SK-N-SH (cell line): ENCODE results near the gene JOSD2. TPM values are rescaled to one million over a fixed set of nuclear protein-coding genes. Genes with fewer than 3 reads are reported as not detected.

Experiments
- CTCF ChIA-PET: fragments of 300-600, 350-600 bp; formaldehyde crosslinking; extraction: SDS; loops from one replicate; lab custom pipeline; 2021; lab: Yijun Ruan, JAX
- POLR2A ChIA-PET: fragments of 350-600 bp; sonication (Branson Sonifier 250); formaldehyde crosslinking; extraction: SDS; loops from one replicate; lab custom pipeline; 2020; ENCODE audit warnings: antibody characterized with exemption, inconsistent platforms; lab: Yijun Ruan, JAX
- DNase-seq: peaks from one replicate; pipeline ENCODE4 v3.0.0; 2012
- H2AFZ ChIP-seq: fragments of 200-600 bp; sonication (generic); 2 replicates; pipeline ENCODE4 v1.8.1; 2016; ENCODE audit warnings: antibody characterized with exemption, mild to moderate bottlenecking, low read depth
- H3F3A ChIP-seq: fragments of 200-600 bp; sonication (generic); replicated peaks from 2 replicates; pipeline ENCODE3; 2016; ENCODE audit warnings: antibody characterized with exemption, mild to moderate bottlenecking; ENCODE audit not compliant: insufficient read depth
- H3K27ac ChIP-seq, 2 experiments: fragments of 200-500 bp in 1 of 2; fragments of 200-600 bp in 1 of 2; sonication (Bioruptor generic) in 1 of 2; sonication (generic), shearing (Covaris generic) in 1 of 2; 2 replicates each; pipeline versions ENCODE4 v1.5.1 to v1.6.1; 2014 to 2016; ENCODE audit warnings: low read depth in 2 of 2, inconsistent platforms in 1 of 2, low read length in 1 of 2, mild to moderate bottlenecking in 1 of 2, mixed read lengths in 1 of 2
- H3K27me3 ChIP-seq: fragments of 200-600 bp; sonication (generic), shearing (Covaris generic); 2 replicates; pipeline ENCODE4 v1.6.1; 2016; ENCODE audit warnings: mixed run types; ENCODE audit not compliant: insufficient read depth
- H3K36me3 ChIP-seq, 2 experiments: fragments of 200-500 bp in 1 of 2; fragments of 200-600 bp in 1 of 2; sonication (Bioruptor generic) in 1 of 2; sonication (generic) in 1 of 2; replicated peaks in 1 of 2; 2 replicates each; pipeline versions ENCODE3 to v1.5.1; 2014 to 2016; ENCODE audit warnings: low read length in 1 of 2, mild to moderate bottlenecking in 1 of 2; ENCODE audit not compliant: insufficient read depth in 2 of 2, control insufficient read depth in 1 of 2
- H3K4me1 ChIP-seq, 2 experiments: fragments of 200-500 bp in 1 of 2; fragments of 200-600 bp in 1 of 2; sonication (Bioruptor generic) in 1 of 2; sonication (generic), shearing (Covaris generic) in 1 of 2; 2 replicates each; pipeline versions ENCODE4 v1.5.1 to v1.6.1; 2014 to 2016; ENCODE audit warnings: low read depth in 1 of 2, low read length in 1 of 2, mixed run types in 1 of 2; ENCODE audit not compliant: insufficient read depth in 2 of 2, control insufficient read depth in 1 of 2
- H3K4me2 ChIP-seq: fragments of 200-600 bp; sonication (generic), shearing (Covaris generic); 2 replicates; pipeline ENCODE4 v1.6.1; 2017; ENCODE audit warnings: mixed run types
- H3K4me3 ChIP-seq, 2 experiments: fragments of 200-500 bp in 1 of 2; fragments of 200-600 bp in 1 of 2; sonication (Bioruptor generic) in 1 of 2; sonication (generic), shearing (Covaris generic) in 1 of 2; 2 replicates each; pipeline versions ENCODE4 v1.5.1 to v1.8.1; 2014 to 2016; ENCODE audit warnings: low read depth in 2 of 2, inconsistent platforms in 1 of 2, low read length in 1 of 2, mild to moderate bottlenecking in 1 of 2, mixed read lengths in 1 of 2, moderate library complexity in 1 of 2
- H3K79me2 ChIP-seq: fragments of 200-600 bp; sonication (generic); 2 replicates; pipeline ENCODE4 v1.8.1; 2017; ENCODE audit warnings: mild to moderate bottlenecking; ENCODE audit not compliant: insufficient read depth
- H3K9ac ChIP-seq: fragments of 200-600 bp; sonication (generic); 2 replicates; pipeline ENCODE4 v1.6.1; 2017; ENCODE audit warnings: mixed run types
- H3K9me2 ChIP-seq: fragments of 200-600 bp; sonication (generic); 2 replicates; pipeline ENCODE4 v1.6.1; 2017; ENCODE audit warnings: mixed run types
- H3K9me3 ChIP-seq: fragments of 200-600 bp; sonication (generic); 2 replicates; pipeline ENCODE4 v1.6.1; 2017; ENCODE audit warnings: mixed run types, mild to moderate bottlenecking, moderate library complexity
- H4K20me1 ChIP-seq: fragments of 200-600 bp; sonication (generic); 2 replicates; pipeline ENCODE4 v1.6.1; 2017; ENCODE audit warnings: mild to moderate bottlenecking, mixed run types; ENCODE audit not compliant: insufficient read depth
- CHD2 ChIP-seq: fragments of 150-350 bp; IDR thresholded peaks from 2 replicates; pipeline ENCODE4 v1.6.1; 2018; ENCODE audit warnings: low read length; ENCODE audit not compliant: partially characterized antibody
- ELF1 ChIP-seq: IDR thresholded peaks from 2 replicates; pipeline ENCODE4 v1.4.0; 2012
- EZH2phosphoT487 ChIP-seq: fragments of 200-600 bp; sonication (generic); IDR thresholded peaks from 2 replicates; pipeline ENCODE4 v1.6.1; 2017; ENCODE audit warnings: low read depth, mixed run types, mild to moderate bottlenecking, antibody characterized with exemption, moderate library complexity, borderline replicate concordance
- FOSL2 ChIP-seq: IDR thresholded peaks from 2 replicates; pipeline ENCODE4 v1.4.0; 2012; ENCODE audit warnings: low read depth, mild to moderate bottlenecking, moderate library complexity, borderline replicate concordance
- GATA2 ChIP-seq: sonication (generic); formaldehyde crosslinking; IDR thresholded peaks from 2 replicates; pipeline ENCODE4 v1.5.0; 2020; ENCODE audit warnings: mild to moderate bottlenecking, missing genetic modification reagents
- JUND ChIP-seq: IDR thresholded peaks from 2 replicates; pipeline ENCODE4 v1.4.0; 2012
- NRF1 ChIP-seq: IDR thresholded peaks from 2 replicates; pipeline ENCODE4 v1.6.1; 2012; ENCODE audit warnings: low read depth, mild to moderate bottlenecking, low read length
- RAD21 ChIP-seq: IDR thresholded peaks from 2 replicates; pipeline ENCODE4 v1.6.1; 2012; ENCODE audit warnings: mild to moderate bottlenecking, low read length
- RFX5 ChIP-seq: IDR thresholded peaks from 2 replicates; pipeline ENCODE4 v1.6.1; 2012; ENCODE audit warnings: mild to moderate bottlenecking, improper control_type of control experiment, low read length
- SMC3 ChIP-seq: IDR thresholded peaks from 2 replicates; pipeline ENCODE4 v1.6.1; 2012; ENCODE audit warnings: low read depth, low read length, improper control_type of control experiment
- TCF12 ChIP-seq: IDR thresholded peaks from 2 replicates; pipeline ENCODE4 v1.4.0; 2012
- YY1 ChIP-seq: IDR thresholded peaks from 2 replicates; pipeline ENCODE4 v1.4.0; 2012; ENCODE audit warnings: low read depth, mild to moderate bottlenecking
- WGBS: methylation state at CpG from one replicate; pipeline ENCODE4 v1.1.6; 2017; ENCODE audit warnings: low lambda C conversion rate; 5-methylcytosine and 5-hydroxymethylcytosine counted together
- polyA plus RNA-seq, 3 experiments: library from polyadenylated mRNA; depleted of rRNA; stranded (reverse); fragments of >200 nt; gene quantifications; 2 replicates each; pipeline ENCODE4 v1.2.3, GENCODE V29; 2012
- TF ChIP-seq, protein P1 (sequence below): fragments of 150-350 bp; IDR thresholded peaks from 2 replicates; pipeline ENCODE4 v1.6.1; 2017; ENCODE audit warnings: antibody characterized with exemption, low read length, low read depth, borderline replicate concordance
- TF ChIP-seq, protein P2 (sequence below): IDR thresholded peaks from 2 replicates; pipeline ENCODE4; 2012
- TF ChIP-seq, protein P3 (sequence below): IDR thresholded peaks from 2 replicates; pipeline ENCODE4 v1.4.0; 2012; ENCODE audit warnings: low read depth, borderline replicate concordance
- TF ChIP-seq, protein P4 (sequence below): IDR thresholded peaks from 2 replicates; pipeline ENCODE4 v1.6.1; 2012; ENCODE audit warnings: mild to moderate bottlenecking, low read depth, low read length, moderate library complexity
- TF ChIP-seq, protein P5 (sequence below): IDR thresholded peaks from 2 replicates; pipeline ENCODE4 v1.4.0; 2012; ENCODE audit warnings: low read depth

The JOSD2 gene
- polyA plus RNA-seq, 1 of the 3 experiments (the other 2 are of a cell fraction) = 81.2 TPM

DNA sequence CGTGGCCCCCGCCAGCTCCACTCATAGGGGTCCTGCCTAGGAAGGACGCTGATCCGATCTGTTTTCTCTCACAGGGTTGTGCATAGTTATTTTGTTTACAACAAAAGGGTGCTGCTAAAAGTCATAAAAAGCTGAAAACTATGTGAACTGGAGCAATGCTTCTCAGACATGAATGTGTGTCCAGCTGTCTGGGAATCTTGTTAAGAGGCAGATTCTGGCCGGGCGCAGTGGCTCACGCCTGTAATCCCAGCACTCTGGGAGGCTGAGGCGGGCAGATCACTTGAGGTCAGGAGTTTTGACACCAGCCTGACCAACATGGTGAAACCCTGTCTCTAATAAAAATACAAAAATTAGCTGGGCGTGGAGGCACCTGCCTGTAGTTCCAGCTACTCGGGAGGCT is 48.6 kb upstream of the JOSD2 start:
- ChIA-PET POLR2A (no interaction called here), CTCF (interaction anchor here (1.7 to 10.3 kb wide), 2 partner anchors 12 to 20 kb away, joined by 5 to 170 read pairs; no protein-coding TSS in a partner anchor)
- WGBS = 61% methylated on average over 10 of the region's 10 CpGs

More for the DNA sequence above, 48.6 kb upstream of the JOSD2 start:
- Histone ChIP-seq H3K4me3 (no peak overlapping the region), H4K20me1 (peaks cover 5% of the 10 kb centered on the region; the same call in 1 of the 2 replicates), H3K4me1 (peaks cover 0 to 9% of the 10 kb centered on the region in 2 experiments; a peak in 1 of 4 replicates), H3K36me3 (no peaks in the 10 kb centered on the region), H3K9me3 (no peaks in the 10 kb centered on the region), H3K9me2 (no peaks in the 10 kb centered on the region), H3K27ac (no peak overlapping the region), H3K79me2 (no peaks in the 10 kb centered on the region), H3K9ac (no peak overlapping the region)
- no peak for DNase-seq
- no peak for TF ChIP-seq ELF1
- no peak for TF ChIP-seq GATA2
- TF ChIP-seq CHD2 = no peak
- no peak for TF ChIP-seq EZH2phosphoT487
- TF ChIP-seq RAD21 = no peak
- TF ChIP-seq, protein P1, sequence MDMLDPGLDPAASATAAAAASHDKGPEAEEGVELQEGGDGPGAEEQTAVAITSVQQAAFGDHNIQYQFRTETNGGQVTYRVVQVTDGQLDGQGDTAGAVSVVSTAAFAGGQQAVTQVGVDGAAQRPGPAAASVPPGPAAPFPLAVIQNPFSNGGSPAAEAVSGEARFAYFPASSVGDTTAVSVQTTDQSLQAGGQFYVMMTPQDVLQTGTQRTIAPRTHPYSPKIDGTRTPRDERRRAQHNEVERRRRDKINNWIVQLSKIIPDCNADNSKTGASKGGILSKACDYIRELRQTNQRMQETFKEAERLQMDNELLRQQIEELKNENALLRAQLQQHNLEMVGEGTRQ = no peak
- no peak for TF ChIP-seq NRF1
- TF ChIP-seq TCF12 = no peak
- no peak for TF ChIP-seq RFX5
- TF ChIP-seq, protein P2, sequence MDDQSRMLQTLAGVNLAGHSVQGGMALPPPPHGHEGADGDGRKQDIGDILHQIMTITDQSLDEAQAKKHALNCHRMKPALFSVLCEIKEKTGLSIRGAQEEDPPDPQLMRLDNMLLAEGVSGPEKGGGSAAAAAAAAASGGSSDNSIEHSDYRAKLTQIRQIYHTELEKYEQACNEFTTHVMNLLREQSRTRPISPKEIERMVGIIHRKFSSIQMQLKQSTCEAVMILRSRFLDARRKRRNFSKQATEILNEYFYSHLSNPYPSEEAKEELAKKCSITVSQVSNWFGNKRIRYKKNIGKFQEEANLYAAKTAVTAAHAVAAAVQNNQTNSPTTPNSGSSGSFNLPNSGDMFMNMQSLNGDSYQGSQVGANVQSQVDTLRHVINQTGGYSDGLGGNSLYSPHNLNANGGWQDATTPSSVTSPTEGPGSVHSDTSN = no peak
- TF ChIP-seq, protein P3, sequence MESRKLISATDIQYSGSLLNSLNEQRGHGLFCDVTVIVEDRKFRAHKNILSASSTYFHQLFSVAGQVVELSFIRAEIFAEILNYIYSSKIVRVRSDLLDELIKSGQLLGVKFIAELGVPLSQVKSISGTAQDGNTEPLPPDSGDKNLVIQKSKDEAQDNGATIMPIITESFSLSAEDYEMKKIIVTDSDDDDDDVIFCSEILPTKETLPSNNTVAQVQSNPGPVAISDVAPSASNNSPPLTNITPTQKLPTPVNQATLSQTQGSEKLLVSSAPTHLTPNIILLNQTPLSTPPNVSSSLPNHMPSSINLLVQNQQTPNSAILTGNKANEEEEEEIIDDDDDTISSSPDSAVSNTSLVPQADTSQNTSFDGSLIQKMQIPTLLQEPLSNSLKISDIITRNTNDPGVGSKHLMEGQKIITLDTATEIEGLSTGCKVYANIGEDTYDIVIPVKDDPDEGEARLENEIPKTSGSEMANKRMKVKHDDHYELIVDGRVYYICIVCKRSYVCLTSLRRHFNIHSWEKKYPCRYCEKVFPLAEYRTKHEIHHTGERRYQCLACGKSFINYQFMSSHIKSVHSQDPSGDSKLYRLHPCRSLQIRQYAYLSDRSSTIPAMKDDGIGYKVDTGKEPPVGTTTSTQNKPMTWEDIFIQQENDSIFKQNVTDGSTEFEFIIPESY = no peak
- no peak for TF ChIP-seq YY1
- no peak for TF ChIP-seq SMC3
- TF ChIP-seq JUND = no peak
- TF ChIP-seq, protein P4, sequence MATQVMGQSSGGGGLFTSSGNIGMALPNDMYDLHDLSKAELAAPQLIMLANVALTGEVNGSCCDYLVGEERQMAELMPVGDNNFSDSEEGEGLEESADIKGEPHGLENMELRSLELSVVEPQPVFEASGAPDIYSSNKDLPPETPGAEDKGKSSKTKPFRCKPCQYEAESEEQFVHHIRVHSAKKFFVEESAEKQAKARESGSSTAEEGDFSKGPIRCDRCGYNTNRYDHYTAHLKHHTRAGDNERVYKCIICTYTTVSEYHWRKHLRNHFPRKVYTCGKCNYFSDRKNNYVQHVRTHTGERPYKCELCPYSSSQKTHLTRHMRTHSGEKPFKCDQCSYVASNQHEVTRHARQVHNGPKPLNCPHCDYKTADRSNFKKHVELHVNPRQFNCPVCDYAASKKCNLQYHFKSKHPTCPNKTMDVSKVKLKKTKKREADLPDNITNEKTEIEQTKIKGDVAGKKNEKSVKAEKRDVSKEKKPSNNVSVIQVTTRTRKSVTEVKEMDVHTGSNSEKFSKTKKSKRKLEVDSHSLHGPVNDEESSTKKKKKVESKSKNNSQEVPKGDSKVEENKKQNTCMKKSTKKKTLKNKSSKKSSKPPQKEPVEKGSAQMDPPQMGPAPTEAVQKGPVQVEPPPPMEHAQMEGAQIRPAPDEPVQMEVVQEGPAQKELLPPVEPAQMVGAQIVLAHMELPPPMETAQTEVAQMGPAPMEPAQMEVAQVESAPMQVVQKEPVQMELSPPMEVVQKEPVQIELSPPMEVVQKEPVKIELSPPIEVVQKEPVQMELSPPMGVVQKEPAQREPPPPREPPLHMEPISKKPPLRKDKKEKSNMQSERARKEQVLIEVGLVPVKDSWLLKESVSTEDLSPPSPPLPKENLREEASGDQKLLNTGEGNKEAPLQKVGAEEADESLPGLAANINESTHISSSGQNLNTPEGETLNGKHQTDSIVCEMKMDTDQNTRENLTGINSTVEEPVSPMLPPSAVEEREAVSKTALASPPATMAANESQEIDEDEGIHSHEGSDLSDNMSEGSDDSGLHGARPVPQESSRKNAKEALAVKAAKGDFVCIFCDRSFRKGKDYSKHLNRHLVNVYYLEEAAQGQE = no peak
- no peak for TF ChIP-seq FOSL2
- TF ChIP-seq, protein P5, sequence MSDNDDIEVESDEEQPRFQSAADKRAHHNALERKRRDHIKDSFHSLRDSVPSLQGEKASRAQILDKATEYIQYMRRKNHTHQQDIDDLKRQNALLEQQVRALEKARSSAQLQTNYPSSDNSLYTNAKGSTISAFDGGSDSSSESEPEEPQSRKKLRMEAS = no peak
- TF ChIP-seq, all 33 proteins: peak for 0
- H3K4me2 ChIP-seq = no peak overlapping the region
- no peak overlapping the region for H2AFZ ChIP-seq
- no peaks in the 10 kb centered on the region for H3F3A ChIP-seq
- H3K27me3 ChIP-seq = no peaks in the 10 kb centered on the region
